ENCODE measurements around the gene DNAAF9. TPM values are rescaled to one million over a fixed set of nuclear protein-coding genes. Genes with fewer than 3 reads are reported as not detected.

DNAAF9 gene
- total and polyA plus RNA-seq, 12 donors: 6.9 to 26.1 (median 18.1) TPM

GRCh38 chr20:3360752-3361151 is 46.7 kb downstream of the DNAAF9 start:
- no peaks in the 10 kb centered on the region for H3K36me3 ChIP-seq (replicated peaks in 1 of 2)

DNA sequence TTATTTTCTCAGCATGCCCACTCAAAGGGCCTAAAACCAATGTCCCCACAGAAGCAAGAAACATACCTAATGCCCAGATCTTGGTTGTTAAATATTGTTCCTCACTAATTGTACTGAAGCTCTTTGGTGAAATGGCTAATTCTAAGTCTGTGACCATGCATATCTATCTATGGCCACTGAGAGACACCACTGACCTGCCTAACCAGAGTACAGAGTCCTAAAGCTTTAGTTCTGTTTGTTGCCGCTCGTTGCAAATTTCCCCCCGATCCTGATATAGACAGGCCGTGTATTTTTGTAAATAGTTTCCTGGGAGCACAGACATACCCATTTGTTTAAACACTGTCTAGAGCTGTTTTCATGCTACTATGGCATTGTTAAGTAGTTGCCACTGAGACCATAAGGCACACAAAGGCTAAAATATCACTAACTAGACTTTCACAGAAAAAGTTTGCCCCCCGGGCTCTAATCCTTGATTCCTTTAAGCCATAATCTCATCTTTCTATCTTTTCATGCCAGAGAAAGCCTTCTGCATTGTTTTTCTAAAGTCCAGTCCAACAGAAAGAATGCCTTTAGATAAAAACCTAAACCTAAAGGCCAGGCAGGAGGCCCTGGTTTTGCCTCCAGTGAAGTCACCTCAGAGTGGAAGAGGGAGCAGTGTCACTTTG is 48.7 kb downstream of the DNAAF9 start:
- Histone ChIP-seq H3K4me1 (replicated peaks in 1 of 2) (peaks cover 0 to 6% of the 10 kb centered on the region in 2 donors), H3K36me3 (replicated peaks in 1 of 2) (peaks cover 0 to 10% of the 10 kb centered on the region in 2 donors), H3K27me3 (no peaks in the 10 kb centered on the region), H3K9me3 (replicated peaks in 1 of 3) (no peaks in the 10 kb centered on the region), H3K27ac (no peak overlapping the region), H3K4me3 (no peak overlapping the region)
- TF ChIP-seq, protein P1, sequence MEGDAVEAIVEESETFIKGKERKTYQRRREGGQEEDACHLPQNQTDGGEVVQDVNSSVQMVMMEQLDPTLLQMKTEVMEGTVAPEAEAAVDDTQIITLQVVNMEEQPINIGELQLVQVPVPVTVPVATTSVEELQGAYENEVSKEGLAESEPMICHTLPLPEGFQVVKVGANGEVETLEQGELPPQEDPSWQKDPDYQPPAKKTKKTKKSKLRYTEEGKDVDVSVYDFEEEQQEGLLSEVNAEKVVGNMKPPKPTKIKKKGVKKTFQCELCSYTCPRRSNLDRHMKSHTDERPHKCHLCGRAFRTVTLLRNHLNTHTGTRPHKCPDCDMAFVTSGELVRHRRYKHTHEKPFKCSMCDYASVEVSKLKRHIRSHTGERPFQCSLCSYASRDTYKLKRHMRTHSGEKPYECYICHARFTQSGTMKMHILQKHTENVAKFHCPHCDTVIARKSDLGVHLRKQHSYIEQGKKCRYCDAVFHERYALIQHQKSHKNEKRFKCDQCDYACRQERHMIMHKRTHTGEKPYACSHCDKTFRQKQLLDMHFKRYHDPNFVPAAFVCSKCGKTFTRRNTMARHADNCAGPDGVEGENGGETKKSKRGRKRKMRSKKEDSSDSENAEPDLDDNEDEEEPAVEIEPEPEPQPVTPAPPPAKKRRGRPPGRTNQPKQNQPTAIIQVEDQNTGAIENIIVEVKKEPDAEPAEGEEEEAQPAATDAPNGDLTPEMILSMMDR (IDR thresholded peaks at IDR 0.05): no peak
- TF ChIP-seq POLR2A (IDR thresholded peaks at IDR 0.05): no peak
- WGBS, 4 donors: 95 to 100% (median 95%) methylated on average over 5 of the region's 5 CpGs
- DNase-seq: no peak
- intact Hi-C loops (cut with DNase I): no loop called here

More at GRCh38 chr20:3360752-3361151, 46.7 kb downstream of the DNAAF9 start:
- intact Hi-C loops (cut with DNase I): no loop called here
- peak in 4 of 7 donors; percentile 35 to 53 (median 41) for DNase-seq
- WGBS, 4 donors: 45 to 51% (median 49%) methylated on average over 3 of the region's 3 CpGs
- H3K4me3 ChIP-seq: no peak overlapping the region
- no peaks in the 10 kb centered on the region for H3K27me3 ChIP-seq
- peak overlapping the region in 2 of 5 donors; percentile 52 to 60 for H3K27ac ChIP-seq
- H3K4me1 ChIP-seq (replicated peaks in 1 of 2): peaks cover 0 to 6% of the 10 kb centered on the region in 2 donors
- H3K9me3 ChIP-seq (replicated peaks in 1 of 3): no peaks in the 10 kb centered on the region
- no peak for TF ChIP-seq POLR2A (IDR thresholded peaks at IDR 0.05)
- TF ChIP-seq, protein P1 (IDR thresholded peaks at IDR 0.05): no peak

Small RNA genes lying within 50 kb of the gene (small RNA-seq; reads per million reads assigned to genes)
- gene RF00012 (0 reads per million in 2 donors), gene RNU6-1019P (0 reads per million in 2 donors)

Other genes starting within 250 kb of the DNAAF9 start
- 10 to 100 TPM; 19.1 to 33.8 (median 28.1) TPM for gene FASTKD5, start 247.8 kb downstream of the DNAAF9 start, total RNA-seq
- 10 to 100 TPM in 2 of 3 donors, 1 to 10 TPM in 1; 7.2 to 45.0 (median 12.3) TPM for gene FASTKD5, start 247.8 kb downstream of the DNAAF9 start, polyA plus RNA-seq
- 10 to 100 TPM in 1 of 9 donors, 1 to 10 TPM in 8; 3.1 to 10.2 (median 8.2) TPM for gene UBOX5, start 247.8 kb downstream of the DNAAF9 start, total RNA-seq
- gene UBOX5, start 247.8 kb downstream of the DNAAF9 start, polyA plus RNA-seq: 1 to 10 TPM; 4.8 to 9.2 (median 5.0) TPM
- gene LZTS3, start 234.1 kb downstream of the DNAAF9 start, total RNA-seq: 10 to 100 TPM in 6 of 9 donors, 1 to 10 TPM in 3; 5.8 to 29.9 (median 12.5) TPM
- 10 to 100 TPM in 1 of 3 donors, 1 to 10 TPM in 2; 3.6 to 12.9 (median 6.5) TPM for gene LZTS3, start 234.1 kb downstream of the DNAAF9 start, polyA plus RNA-seq
- 100 to 1,000 TPM; 124 to 202 (median 159) TPM for gene DDRGK1, start 203.0 kb downstream of the DNAAF9 start, total RNA-seq
- gene DDRGK1, start 203.0 kb downstream of the DNAAF9 start, polyA plus RNA-seq: 100 to 1,000 TPM in 2 of 3 donors, 10 to 100 TPM in 1; 81.6 to 125 (median 113) TPM
- 10 to 100 TPM; 41.4 to 82.3 (median 59.6) TPM for gene ITPA, start 198.2 kb downstream of the DNAAF9 start, total RNA-seq
- 100 to 1,000 TPM in 2 of 3 donors, 10 to 100 TPM in 1; 29.3 to 182 (median 131) TPM for gene ITPA, start 198.2 kb downstream of the DNAAF9 start, polyA plus RNA-seq
- 10 to 100 TPM in 4 of 9 donors, 1 to 10 TPM in 4, under 1 TPM in 1; 0.06 to 30.6 (median 9.8) TPM for gene SLC4A11, start 168.5 kb downstream of the DNAAF9 start, total RNA-seq
- 10 to 100 TPM in 1 of 3 donors, 1 to 10 TPM in 1, under 1 TPM in 1; 0.97 to 12.1 (median 6.4) TPM for gene SLC4A11, start 168.5 kb downstream of the DNAAF9 start, polyA plus RNA-seq
- 10 to 100 TPM; 42.5 to 74.8 (median 51.7) TPM for gene ATRN, start 63.3 kb upstream of the DNAAF9 start, total RNA-seq
- gene ATRN, start 63.3 kb upstream of the DNAAF9 start, polyA plus RNA-seq: 10 to 100 TPM in 1 of 3 donors, 1 to 10 TPM in 2; 6.2 to 81.1 (median 6.4) TPM

All from adrenal gland (tissue), 12 donors.